ACHN (cell line): ENCODE results near the gene NUDT14.

Experiments used
- DNase-seq: peaks from one replicate; pipeline ENCODE4 v3.0.0-alpha.2; 2015
- in situ Hi-C: cut with HindIII; loops from 2 replicates; pipeline ENCODE4 v1.10.0; 2017; ENCODE audit warnings: low sequenced_read_pairs, low pct_ligation_motif_present, low pct_unique_long_range_greater_than_20kb

The NUDT14 gene

DNA sequence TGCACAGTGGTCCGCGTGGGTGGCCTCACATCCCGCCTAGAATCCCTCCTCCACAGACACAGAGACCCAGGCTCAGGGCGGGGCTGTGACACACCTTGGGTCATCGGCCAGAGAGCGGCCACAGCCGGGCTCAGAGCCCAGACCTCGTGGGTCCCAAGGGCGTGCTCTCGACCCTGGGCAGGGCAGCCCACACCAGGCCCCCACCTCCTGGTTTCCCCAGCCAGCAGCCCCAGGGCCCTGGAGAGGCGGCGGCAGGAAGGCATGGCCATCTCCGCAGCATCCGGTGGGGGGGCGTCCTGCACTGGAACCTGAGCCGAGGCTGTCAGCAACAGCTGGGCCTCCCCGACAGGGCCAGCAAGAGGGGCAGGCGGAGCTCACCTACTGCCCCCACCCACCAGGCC, 27.8 kb downstream of the NUDT14 start:
- DNase-seq: no peak

GRCh38 chr14:105152794-105153241, 28.3 kb downstream of the NUDT14 start:
- in situ Hi-C loops: no loop called here
- DNase-seq: no peak

More for the DNA sequence above, 27.8 kb downstream of the NUDT14 start:
- in situ Hi-C loops: no loop called here

DNA sequence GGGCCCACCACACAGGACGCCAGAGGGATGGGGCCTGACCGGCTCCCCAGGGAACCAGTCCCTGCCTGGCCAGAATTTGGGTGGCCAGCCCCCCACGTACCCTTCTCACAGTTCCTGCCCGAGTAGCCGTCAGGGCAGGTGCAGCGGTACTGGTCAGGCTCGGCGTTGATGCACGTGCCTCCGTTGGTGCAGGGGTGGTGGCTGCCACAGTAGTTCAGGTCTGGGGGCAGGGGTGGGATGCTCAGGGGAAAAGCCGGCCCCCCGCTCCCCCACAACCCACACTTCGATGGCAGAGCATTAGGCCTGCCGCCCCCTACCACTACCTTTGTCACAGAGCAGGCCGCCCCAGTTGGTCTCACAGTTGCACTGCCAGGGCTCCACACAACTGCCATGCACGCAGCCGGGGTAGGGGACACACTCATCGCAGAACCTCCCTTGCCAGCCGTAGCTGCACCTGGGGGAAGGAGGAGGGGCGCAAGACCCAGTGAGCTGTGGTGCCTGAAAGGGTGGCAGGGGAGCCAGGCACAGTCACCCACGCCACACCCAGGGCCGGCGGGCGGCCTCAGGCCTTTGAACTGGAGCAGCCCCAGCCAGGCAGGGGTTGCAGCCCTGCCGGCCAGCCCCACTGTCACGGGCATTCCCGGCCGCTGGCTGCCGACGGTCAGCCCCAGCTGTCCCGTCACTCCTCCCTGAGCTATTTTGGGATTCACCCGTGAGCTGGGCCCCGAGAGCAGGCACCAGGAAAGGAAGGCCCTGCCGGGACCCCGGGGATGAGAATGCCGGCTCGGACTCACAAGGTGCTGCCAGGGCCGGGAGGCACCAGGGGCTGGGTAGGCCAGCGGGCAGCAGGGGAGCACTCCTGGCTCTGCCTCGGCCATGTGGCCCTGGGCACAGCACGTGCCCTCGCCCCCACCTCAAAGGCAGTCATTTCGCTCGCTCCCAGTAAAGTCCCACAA, 29.0 kb downstream of the NUDT14 start:
- no peak for DNase-seq
- in situ Hi-C loops: no loop called here

- in situ Hi-C loops: no loop called here
- no peak for DNase-seq
Measured at GRCh38 chr14:105151084-105151837, 29.9 kb downstream of the NUDT14 start.

DNA sequence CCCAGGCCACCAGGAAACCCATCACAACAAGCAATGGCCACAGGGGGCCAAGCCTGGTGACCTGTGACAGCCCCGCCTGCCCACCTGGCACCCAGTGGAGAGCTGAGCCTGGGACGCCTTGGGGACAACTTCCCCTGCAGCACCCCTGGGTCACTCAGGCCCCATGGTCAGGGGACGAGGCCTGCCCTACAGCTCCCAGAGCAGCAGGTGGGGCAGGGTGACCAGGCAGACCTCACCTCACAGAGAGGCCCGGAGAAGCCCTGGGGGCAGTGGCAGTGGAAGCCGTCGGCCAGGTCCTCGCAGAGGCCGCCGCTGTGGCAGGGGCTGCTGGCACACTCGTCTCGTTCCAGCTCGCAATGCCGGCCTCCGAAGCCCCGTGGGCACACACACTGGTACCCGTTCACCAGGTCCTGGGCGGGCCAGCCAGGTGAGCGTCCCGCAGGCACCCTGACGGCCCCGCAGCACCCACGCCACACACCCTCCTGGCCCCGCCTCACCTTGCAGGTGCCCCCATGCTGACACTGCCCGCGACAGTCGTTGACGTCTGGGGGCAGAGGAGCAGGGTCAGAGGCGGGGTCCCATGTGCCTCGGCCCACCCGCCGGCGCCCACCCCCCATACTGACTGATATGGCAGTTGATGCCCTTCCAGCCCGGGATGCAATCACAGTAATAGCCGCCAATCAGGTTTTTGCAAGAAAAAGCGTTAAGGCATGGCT, 30.6 kb downstream of the NUDT14 start:
- no peak for DNase-seq

DNA sequence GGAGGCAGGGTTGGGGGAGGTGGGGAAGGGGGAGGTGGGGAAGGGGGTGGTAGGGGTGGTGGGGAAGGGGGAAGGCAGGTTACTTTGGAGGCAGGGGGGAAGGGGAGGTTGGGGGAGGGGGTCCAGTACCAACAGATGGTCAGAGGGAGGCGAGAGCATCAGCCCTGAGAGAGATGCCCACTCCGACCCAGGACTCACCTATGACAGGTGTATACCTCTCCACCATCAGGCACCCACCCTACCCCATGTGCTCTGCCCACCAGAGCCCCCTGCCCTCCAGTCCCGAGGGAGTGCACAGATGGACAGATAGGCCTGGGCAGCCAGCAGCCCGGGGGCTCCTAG, 31.1 kb downstream of the NUDT14 start:
- in situ Hi-C loops: no loop called here
- DNase-seq: no peak

More for the DNA sequence above, 30.6 kb downstream of the NUDT14 start:
- in situ Hi-C loops: no loop called here

- DNase-seq: no peak
- in situ Hi-C loops: no loop called here
Measured at GRCh38 chr14:105149146-105149781, 31.8 kb downstream of the NUDT14 start.

DNA sequence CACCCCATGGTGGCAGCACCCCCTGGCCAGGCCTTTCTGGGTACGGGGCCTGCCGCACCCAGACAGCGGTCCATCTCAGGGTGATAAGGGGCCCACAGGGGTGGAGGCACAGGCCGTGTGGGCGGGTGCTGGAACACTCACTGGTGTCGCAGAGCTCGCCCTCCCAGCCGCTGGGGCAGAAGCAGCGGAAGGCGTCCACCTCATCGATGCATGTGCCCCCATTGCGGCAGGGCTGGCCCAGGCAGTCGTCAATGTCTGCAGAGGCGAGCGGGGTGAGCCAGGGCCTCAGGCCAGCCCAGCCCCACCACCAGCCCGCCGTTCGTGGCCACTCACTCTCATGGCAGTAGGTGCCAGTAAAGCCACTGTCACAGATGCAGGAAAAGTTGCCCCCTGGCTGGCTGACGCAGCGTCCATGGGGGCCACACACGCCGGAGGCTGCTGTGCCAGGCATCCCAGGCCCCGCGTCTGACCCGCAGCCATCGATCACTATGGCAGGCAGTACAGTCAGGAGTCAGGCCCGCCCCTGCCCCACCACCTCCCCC, 32.4 kb downstream of the NUDT14 start:
- in situ Hi-C loops: no loop called here
- DNase-seq: no peak

DNA sequence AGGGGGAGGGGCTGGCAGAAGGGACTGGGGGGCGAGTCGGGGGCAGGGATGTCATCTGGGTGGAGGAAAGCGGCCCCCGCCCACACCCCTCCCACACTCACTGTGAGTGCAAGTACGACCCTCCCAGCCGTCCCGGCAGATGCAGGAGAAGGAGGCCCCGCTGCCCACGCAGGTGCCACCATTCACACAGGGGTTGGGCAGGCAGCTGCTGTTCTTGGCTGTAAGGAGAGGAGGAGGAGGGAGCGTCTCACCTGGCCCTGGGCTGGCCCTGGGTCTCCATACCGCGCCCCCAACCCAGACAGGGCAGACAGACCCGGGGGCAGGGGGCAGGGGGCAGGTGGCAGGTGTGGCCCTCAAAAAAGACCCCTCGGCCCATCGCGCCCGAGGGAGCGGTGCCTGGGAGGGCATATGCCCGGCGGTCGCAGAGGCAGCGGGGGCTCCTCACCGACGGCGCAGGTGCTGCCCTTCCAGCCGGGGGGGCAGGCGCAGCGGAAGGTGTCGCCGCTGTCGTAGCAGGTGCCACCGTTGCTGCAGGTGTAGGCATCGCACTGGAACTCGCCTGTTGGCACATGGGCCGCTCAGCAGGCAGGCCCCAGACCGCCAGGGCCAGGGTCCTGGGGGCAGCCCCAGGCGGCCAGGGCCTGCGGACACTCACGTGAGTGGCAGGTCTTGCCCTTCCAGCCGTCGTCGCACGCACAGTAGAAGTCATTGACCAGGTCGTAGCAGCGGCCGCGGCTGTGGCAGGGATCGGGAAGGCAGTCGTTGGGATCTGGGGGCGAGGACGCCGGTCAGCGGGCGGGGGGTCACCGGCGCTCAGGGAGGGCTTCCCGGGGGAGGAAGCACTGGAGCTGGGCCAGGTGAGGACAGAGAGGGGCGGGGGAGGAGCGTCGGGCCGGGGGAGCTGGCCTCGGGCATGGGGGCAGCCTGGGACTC, 33.2 kb downstream of the NUDT14 start:
- in situ Hi-C loops: no loop called here
- no peak for DNase-seq

GRCh38 chr14:105146976-105147635, 34.0 kb downstream of the NUDT14 start:
- no peak for DNase-seq
- in situ Hi-C loops: no loop called here

- in situ Hi-C loops: no loop called here
- DNase-seq: no peak
Measured at GRCh38 chr14:105146181-105146975, 34.7 kb downstream of the NUDT14 start.

GRCh38 chr14:105145381-105146180, 35.5 kb downstream of the NUDT14 start:
- in situ Hi-C loops: no loop called here

GRCh38 chr14:105144666-105145380, 36.3 kb downstream of the NUDT14 start:
- in situ Hi-C loops: no loop called here
- no peak for DNase-seq

More at GRCh38 chr14:105145381-105146180, 35.5 kb downstream of the NUDT14 start:
- no peak for DNase-seq

GRCh38 chr14:105144026-105144665, 37.0 kb downstream of the NUDT14 start:
- no peak for DNase-seq
- in situ Hi-C loops: no loop called here
